H1 (cell line): Measurements from ENCODE around the gene CMTM5. TPM values are rescaled to one million over a fixed set of nuclear protein-coding genes. Genes with fewer than 3 reads are reported as not detected.

Experiments used
- CTCF ChIA-PET: fragments of 300-600 bp; sonication (Branson Sonifier 250); formaldehyde crosslinking; loops from one replicate; lab custom pipeline; 2021; ENCODE audit not compliant: partially characterized antibody; lab: Charles Lee
- POLR2A ChIA-PET: fragments of 300-600 bp; sonication (Branson Sonifier 250); formaldehyde crosslinking; loops from one replicate; lab custom pipeline; 2021; ENCODE audit warnings: inconsistent platforms; ENCODE audit not compliant: partially characterized antibody; lab: Charles Lee
- DNase-seq, 2 experiments: peaks; one replicate each; pipeline versions ENCODE4 v3.0.0 to v3.0.0-alpha.2; 2010 to 2022; ENCODE audit warnings: low spot score in 2 of 2, low read depth in 1 of 2, mixed read lengths in 1 of 2
- FAIRE-seq: peaks from 2 replicates; lab custom pipeline; 2011; peaks lifted over from hg19 to GRCh38; lab: Jason Lieb, UNC
- H2AFZ ChIP-seq: 2 replicates; pipeline ENCODE4 v1.8.1; 2012; ENCODE audit warnings: low read length, inconsistent platforms
- H2AK5ac ChIP-seq: 2 replicates; pipeline ENCODE4 v1.6.1; 2013; ENCODE audit warnings: low read depth, low read length
- H2BK120ac ChIP-seq: replicated peaks from 2 replicates; pipeline ENCODE3; 2013; ENCODE audit warnings: low read depth, low read length, inconsistent platforms
- H2BK12ac ChIP-seq: 2 replicates; pipeline ENCODE4 v1.6.1; 2013; ENCODE audit warnings: low read depth, low read length
- H2BK15ac ChIP-seq: 2 replicates; pipeline ENCODE4 v1.6.1; 2013; ENCODE audit warnings: low read length
- H2BK20ac ChIP-seq: 2 replicates; pipeline ENCODE4 v1.6.1; 2013; ENCODE audit warnings: low read length
- H2BK5ac ChIP-seq: 2 replicates; pipeline ENCODE4 v1.6.1; 2013; ENCODE audit warnings: low read depth, low read length
- H3K14ac ChIP-seq: 2 replicates; pipeline ENCODE4 v1.6.1; 2013; ENCODE audit warnings: inconsistent platforms; ENCODE audit not compliant: insufficient read length
- H3K18ac ChIP-seq: 2 replicates; pipeline ENCODE4 v1.6.1; 2013; ENCODE audit warnings: low read length; ENCODE audit errors: extremely low read depth
- H3K23ac ChIP-seq: 2 replicates; pipeline ENCODE4 v1.6.1; 2013; ENCODE audit warnings: inconsistent platforms; ENCODE audit not compliant: insufficient read length
- H3K23me2 ChIP-seq: 2 replicates; pipeline ENCODE4 v1.6.1; 2013; ENCODE audit warnings: low read depth, low read length
- H3K27ac ChIP-seq: 2 replicates; pipeline ENCODE4 v1.6.1; 2011; ENCODE audit warnings: low read depth, low read length, inconsistent platforms
- H3K27me3 ChIP-seq, 4 experiments: replicated peaks in 1 of 4; 1 replicate in 1 of 4; 2 replicates in 3 of 4; pipeline versions ENCODE4 v1.6.1 to v1.8.1; 2011 to 2013; ENCODE audit warnings: low read length in 3 of 4, mild to moderate bottlenecking in 3 of 4, inconsistent platforms in 2 of 4, mixed read lengths in 2 of 4, moderate library complexity in 1 of 4; ENCODE audit not compliant: control insufficient read depth in 3 of 4, insufficient read depth in 3 of 4; ENCODE audit errors: extremely low read depth in 1 of 4
- H3K36me3 ChIP-seq, 4 experiments: 2 replicates each; pipeline versions ENCODE4 v1.6.1 to v1.8.1; 2011 to 2013; ENCODE audit warnings: mild to moderate bottlenecking in 4 of 4, low read length in 3 of 4, moderate library complexity in 2 of 4, control low read depth in 1 of 4, inconsistent platforms in 1 of 4; ENCODE audit not compliant: insufficient read depth in 4 of 4, control insufficient read depth in 2 of 4
- H3K4ac ChIP-seq: replicated peaks from 2 replicates; pipeline ENCODE3; 2013; ENCODE audit warnings: low read length, low read depth, mixed read lengths, inconsistent platforms; ENCODE audit not compliant: insufficient read length
- H3K4me1 ChIP-seq, 4 experiments: replicated peaks in 1 of 4; 1 replicate in 1 of 4; 2 replicates in 3 of 4; pipeline versions ENCODE4 v1.6.1 to v1.8.1; 2011 to 2013; ENCODE audit warnings: low read length in 3 of 4, inconsistent platforms in 2 of 4, mixed read lengths in 1 of 4; ENCODE audit not compliant: insufficient read depth in 4 of 4, control insufficient read depth in 3 of 4
- H3K4me2 ChIP-seq, 2 experiments: 2 replicates each; pipeline versions ENCODE4 v1.6.1 to v1.8.1; 2011 to 2013; ENCODE audit warnings: low read depth in 2 of 2, low read length in 2 of 2, control low read depth in 1 of 2, inconsistent platforms in 1 of 2, mild to moderate bottlenecking in 1 of 2; ENCODE audit not compliant: insufficient read depth in 1 of 2
- H3K4me3 ChIP-seq, 4 experiments: fragments of 200-600, 300-600 bp in 1 of 4; sonication (generic), shearing (Covaris generic), sonication (Bioruptor Twin) in 1 of 4; 2 replicates each; pipeline versions ENCODE4 v1.5.1 to v1.8.1; 2011 to 2016; ENCODE audit warnings: low read length in 4 of 4, low read depth in 3 of 4, control low read depth in 2 of 4, inconsistent platforms in 2 of 4, mild to moderate bottlenecking in 2 of 4, mixed read lengths in 1 of 4, moderate library complexity in 1 of 4; ENCODE audit not compliant: insufficient read depth in 2 of 4; ENCODE audit errors: extremely low read depth in 1 of 4
- H3K56ac ChIP-seq: replicated peaks from 2 replicates; pipeline ENCODE3; 2013; ENCODE audit warnings: low read depth, mild to moderate bottlenecking, mixed read lengths, low read length, inconsistent platforms; ENCODE audit not compliant: insufficient read length
- H3K79me1 ChIP-seq: 2 replicates; pipeline ENCODE4 v1.6.1; 2013; ENCODE audit warnings: low read depth, low read length, control low read depth
- H3K79me2 ChIP-seq, 2 experiments: 2 replicates each; pipeline versions ENCODE4 v1.6.1 to v1.8.1; 2012 to 2013; ENCODE audit warnings: low read length in 2 of 2, mild to moderate bottlenecking in 2 of 2, inconsistent platforms in 1 of 2; ENCODE audit not compliant: insufficient read depth in 2 of 2, control insufficient read depth in 1 of 2
- H3K9ac ChIP-seq, 4 experiments: replicated peaks in 1 of 4; 1 replicate in 1 of 4; 2 replicates in 3 of 4; pipeline versions ENCODE4 v1.6.1 to v1.8.1; 2011 to 2013; ENCODE audit warnings: low read depth in 3 of 4, low read length in 3 of 4, control low read depth in 2 of 4, mild to moderate bottlenecking in 2 of 4, moderate library complexity in 2 of 4, inconsistent platforms in 1 of 4; ENCODE audit errors: extremely low read depth in 1 of 4
- H3K9me3 ChIP-seq, 2 experiments: 2 replicates each; pipeline versions ENCODE4 v1.6.1 to v1.8.1; 2012 to 2013; ENCODE audit warnings: mild to moderate bottlenecking in 2 of 2, moderate library complexity in 2 of 2, control low read depth in 1 of 2, inconsistent platforms in 1 of 2, low read depth in 1 of 2, low read length in 1 of 2, mixed read lengths in 1 of 2; ENCODE audit not compliant: insufficient read depth in 2 of 2
- H4K20me1 ChIP-seq, 2 experiments: replicated peaks in 1 of 2; 2 replicates each; pipeline versions ENCODE3 to v1.8.1; 2011 to 2013; ENCODE audit warnings: inconsistent platforms in 2 of 2, low read length in 2 of 2, mild to moderate bottlenecking in 1 of 2; ENCODE audit not compliant: insufficient read depth in 2 of 2, control insufficient read depth in 1 of 2
- H4K5ac ChIP-seq: 2 replicates; pipeline ENCODE4 v1.6.1; 2013; ENCODE audit warnings: low read length, low read depth, mixed read lengths, inconsistent platforms; ENCODE audit not compliant: insufficient read length
- H4K8ac ChIP-seq: 2 replicates; pipeline ENCODE4 v1.8.0; 2013; ENCODE audit warnings: mild to moderate bottlenecking, moderate library complexity, low read length, inconsistent platforms; ENCODE audit not compliant: insufficient read depth; ENCODE audit errors: extremely low read depth
- H4K91ac ChIP-seq: replicated peaks from 2 replicates; pipeline ENCODE3; 2013; ENCODE audit warnings: low read length, mixed read lengths, inconsistent platforms; ENCODE audit not compliant: insufficient read length
- BRCA1 ChIP-seq: IDR thresholded peaks from 2 replicates; pipeline ENCODE4 v1.6.1; 2012; ENCODE audit warnings: low read depth, low read length, improper control_type of control experiment
- CEBPB ChIP-seq: IDR thresholded peaks from 2 replicates; pipeline ENCODE4 v1.6.1; 2012; ENCODE audit warnings: low read depth, low read length
- EZH2 ChIP-seq: fragments of 200-600 bp; sonication (generic); IDR thresholded peaks from 2 replicates; pipeline ENCODE4 v1.7.1; 2012; ENCODE audit warnings: low read depth, mild to moderate bottlenecking, moderate library complexity, low read length, inconsistent platforms; ENCODE audit not compliant: severe bottlenecking
- GTF2F1 ChIP-seq: IDR thresholded peaks from 2 replicates; pipeline ENCODE4 v1.6.1; 2012; ENCODE audit warnings: low read depth, low read length, improper control_type of control experiment, borderline replicate concordance
- KDM1A ChIP-seq: fragments of 200-600, 300-600 bp; sonication (generic); IDR thresholded peaks from 2 replicates; pipeline ENCODE4 v1.7.1; 2016; ENCODE audit warnings: mild to moderate bottlenecking, low read length, borderline replicate concordance
- NANOG ChIP-seq: IDR thresholded peaks from 2 replicates; pipeline ENCODE4 v1.6.1; 2011; ENCODE audit warnings: low read length, low read depth, mild to moderate bottlenecking, inconsistent platforms; ENCODE audit not compliant: insufficient read depth, poor library complexity, severe bottlenecking
- RFX5 ChIP-seq: IDR thresholded peaks from 2 replicates; pipeline ENCODE4 v1.6.1; 2011; ENCODE audit warnings: low read depth, low read length, improper control_type of control experiment, borderline replicate concordance
- SIN3A ChIP-seq, 2 experiments: IDR thresholded peaks in 1 of 2; conservative IDR thresholded peaks in 1 of 2; 2 replicates each; pipeline ENCODE4 v1.6.1; 2011 to 2012; ENCODE audit warnings: low read length in 2 of 2, improper control_type of control experiment in 1 of 2, low read depth in 1 of 2, mild to moderate bottlenecking in 1 of 2
- TAF7 ChIP-seq: optimal IDR thresholded peaks from 2 replicates; pipeline ENCODE3; 2011; ENCODE audit warnings: low read depth, mild to moderate bottlenecking, inconsistent platforms, low read length, moderate library complexity, borderline replicate concordance
- WGBS, 2 experiments: shearing (Covaris generic) in 1 of 2; methylation state at CpG; one replicate each; pipeline versions ENCODE4 v1.1.6 to v1.1.7; 2013 to 2015; ENCODE audit warnings: low lambda C conversion rate in 2 of 2, mixed read lengths in 2 of 2, inconsistent platforms in 1 of 2, low coverage in 1 of 2, missing lambda C conversion rate in 1 of 2; ENCODE audit not compliant: insufficient replicate concordance in 2 of 2, insufficient coverage in 1 of 2, insufficient read length in 1 of 2; ENCODE audit errors: extremely low coverage in 1 of 2, missing lambda C conversion rate in 1 of 2; 5-methylcytosine and 5-hydroxymethylcytosine counted together
- polyA plus RNA-seq, 7 experiments: library from polyadenylated mRNA; depleted of rRNA in 3 of 7; stranded (reverse) in 5 of 7; unstranded in 2 of 7; fragments of >200 nt in 5 of 7; fragments of 200-250 nt in 2 of 7; gene quantifications; 1 replicate in 5 of 7; 2 replicates in 1 of 7; 4 replicates in 1 of 7; pipeline versions ENCODE4 v1.2.1 to v1.2.3, GENCODE V29; 2011 to 2013; ENCODE audit warnings: missing spikeins in 2 of 7, mixed read lengths in 2 of 7
- total RNA-seq: library from RNA; stranded (reverse); fragmentation: NEBNext Ultra II Directional; extraction: Animal tissue kit (Norgen Biotek cat#: 25700); gene quantifications from 2 replicates; pipeline ENCODE4 v1.2.1, GENCODE V29; 2021

Gene CMTM5
- total and polyA plus RNA-seq, 2 of the 8 experiments (the other 6 are each of a cell fraction or from before 2014, with no cell fraction given): 2.1 TPM; not detected in 1

GRCh38 chr14:23416801-23417200, 40.0 kb downstream of the CMTM5 start:
- Histone ChIP-seq H2BK12ac (no peak overlapping the region), H4K91ac (no peak overlapping the region), H3K23me2 (no peaks in the 10 kb centered on the region), H3K79me1 (no peaks in the 10 kb centered on the region), H3K4ac (no peak overlapping the region), H3K18ac (no peak overlapping the region), H2AK5ac (no peak overlapping the region), H2BK5ac (no peak overlapping the region), H4K8ac (no peak overlapping the region), H3K9ac (no peak overlapping the region), H4K5ac (no peak overlapping the region), H3K4me1 (no peaks in the 10 kb centered on the region; a peak in 1 of 7 replicates), H3K36me3 (no peaks in the 10 kb centered on the region), H2BK120ac (no peak overlapping the region), H2AFZ (no peak overlapping the region), H3K23ac (no peak overlapping the region), H3K27me3 (no peaks in the 10 kb centered on the region), H3K79me2 (no peaks in the 10 kb centered on the region), H3K4me2 (no peak overlapping the region), H3K56ac (no peak overlapping the region), H3K27ac (no peak overlapping the region), H3K14ac (no peak overlapping the region), H2BK20ac (no peak overlapping the region), H4K20me1 (no peaks in the 10 kb centered on the region), H2BK15ac (no peak overlapping the region), H3K9me3 (no peaks in the 10 kb centered on the region), H3K4me3 (no peak overlapping the region)
- POLR2A ChIA-PET: interaction anchor here (0.6 kb wide), 1 partner anchor 734 kb away, joined by 3 read pairs; no protein-coding TSS in a partner anchor
- FAIRE-seq: no peak
- DNase-seq: no peak
- WGBS, 2 experiments: 88% methylated on average over 11 of the region's 11 CpGs; no CpG with 5 or more reads in 1 of the 2 experiments
- CTCF ChIA-PET: interaction anchor here (1.0 to 2.3 kb wide), 3 partner anchors 24 to 90 kb away, joined by 3 to 6 read pairs (median 5); no protein-coding TSS in a partner anchor
- TF ChIP-seq RFX5 (no peak), GTF2F1 (no peak), NANOG (no peak), CEBPB (no peak), BRCA1 (no peak), TAF7 (no peak), EZH2 (no peak), KDM1A (no peak), SIN3A (conservative IDR thresholded peaks at IDR 0.05 in 1 of 2, IDR thresholded peaks at IDR 0.05 in 1 of 2; ENCODE audit: low read depth in 1 of 2, low read length in 2 of 2) (no peak)
